H9 (cell line): ENCODE data around the gene NAA15. TPM values are rescaled to one million over a fixed set of nuclear protein-coding genes. Genes with fewer than 3 reads are reported as not detected.
A peak's percentile ranks its signal among the peaks of the same experiment; 100 is the strongest.

Experiments
- DNase-seq: peaks from one replicate; pipeline ENCODE4 v3.0.0-alpha.2; 2017
- H2AFZ ChIP-seq: one replicate; pipeline ENCODE4 v1.6.1; 2013; ENCODE audit warnings: mild to moderate bottlenecking, low read length, control low read depth, moderate library complexity
- H2AK5ac ChIP-seq: 2 replicates; pipeline ENCODE4 v1.6.1; 2013; ENCODE audit warnings: low read length, control low read depth, mixed read lengths; ENCODE audit not compliant: insufficient read length
- H2BK120ac ChIP-seq: one replicate; pipeline ENCODE4 v1.6.1; 2013; ENCODE audit warnings: low read depth, mild to moderate bottlenecking, low read length, control low read depth, inconsistent platforms; ENCODE audit not compliant: poor library complexity, severe bottlenecking
- H2BK12ac ChIP-seq: 2 replicates; pipeline ENCODE4 v1.6.1; 2013; ENCODE audit warnings: low read length, control low read depth, mixed read lengths, low read depth; ENCODE audit not compliant: insufficient read length
- H2BK15ac ChIP-seq: 2 replicates; pipeline ENCODE4 v1.6.1; 2013; ENCODE audit warnings: low read depth, low read length, control low read depth
- H2BK20ac ChIP-seq: one replicate; pipeline ENCODE4 v1.6.1; 2013; ENCODE audit warnings: low read depth, mild to moderate bottlenecking, low read length, control low read depth, inconsistent platforms; ENCODE audit not compliant: poor library complexity, severe bottlenecking
- H2BK5ac ChIP-seq: 2 replicates; pipeline ENCODE4 v1.6.1; 2013; ENCODE audit warnings: low read length, control low read depth, mixed read lengths; ENCODE audit not compliant: insufficient read length
- H3K14ac ChIP-seq: 2 replicates; pipeline ENCODE4 v1.6.1; 2013; ENCODE audit warnings: low read length, control low read depth; ENCODE audit not compliant: insufficient read depth
- H3K18ac ChIP-seq: 2 replicates; pipeline ENCODE4 v1.6.1; 2013; ENCODE audit warnings: low read depth, mild to moderate bottlenecking, mixed read lengths, low read length, control low read depth; ENCODE audit not compliant: insufficient read length
- H3K23ac ChIP-seq: 2 replicates; pipeline ENCODE4 v1.6.1; 2013; ENCODE audit warnings: low read length, control low read depth, mixed read lengths, low read depth; ENCODE audit not compliant: insufficient read length
- H3K23me2 ChIP-seq: 2 replicates; pipeline ENCODE4 v1.6.1; 2013; ENCODE audit warnings: low read depth, mild to moderate bottlenecking, mixed read lengths, low read length, control low read depth; ENCODE audit not compliant: insufficient read length, poor library complexity, severe bottlenecking
- H3K27ac ChIP-seq: 2 replicates; pipeline ENCODE4 v1.5.1; 2013; ENCODE audit warnings: low read length, control low read depth, mixed read lengths, low read depth; ENCODE audit not compliant: insufficient read length
- H3K27me3 ChIP-seq: 2 replicates; pipeline ENCODE4 v1.6.1; 2013; ENCODE audit warnings: low read length, control low read depth, inconsistent platforms; ENCODE audit not compliant: insufficient read depth
- H3K4ac ChIP-seq: 2 replicates; pipeline ENCODE4 v1.6.1; 2013; ENCODE audit warnings: low read depth, mild to moderate bottlenecking, control low read depth, inconsistent platforms, low read length, moderate library complexity
- H3K4me1 ChIP-seq: 2 replicates; pipeline ENCODE4 v1.6.1; 2013; ENCODE audit warnings: low read length, control low read depth, inconsistent platforms; ENCODE audit not compliant: insufficient read depth
- H3K4me2 ChIP-seq: 2 replicates; pipeline ENCODE4 v1.6.1; 2013; ENCODE audit warnings: low read length, control low read depth, mixed read lengths; ENCODE audit not compliant: insufficient read length, insufficient read depth
- H3K56ac ChIP-seq: 2 replicates; pipeline ENCODE4 v1.6.1; 2013; ENCODE audit warnings: low read depth, mild to moderate bottlenecking, mixed read lengths, low read length, control low read depth; ENCODE audit not compliant: insufficient read length
- H3K79me1 ChIP-seq: 2 replicates; pipeline ENCODE4 v1.6.1; 2013; ENCODE audit warnings: low read depth, mild to moderate bottlenecking, moderate library complexity, low read length, control low read depth, inconsistent platforms; ENCODE audit not compliant: insufficient read depth, poor library complexity, severe bottlenecking
- H3K79me2 ChIP-seq: 2 replicates; pipeline ENCODE4 v1.6.1; 2013; ENCODE audit warnings: low read length, control low read depth, inconsistent platforms; ENCODE audit not compliant: insufficient read depth
- H3K9ac ChIP-seq: 2 replicates; pipeline ENCODE4 v1.6.1; 2013; ENCODE audit warnings: low read length, control low read depth, mixed read lengths; ENCODE audit not compliant: insufficient read length; ENCODE audit errors: extremely low read depth
- H3K9me3 ChIP-seq: one replicate; pipeline ENCODE4 v1.6.1; 2013; ENCODE audit warnings: low read depth, low read length, inconsistent platforms; ENCODE audit not compliant: control insufficient read depth
- H3T11ph ChIP-seq: one replicate; pipeline ENCODE4 v1.6.1; 2013; ENCODE audit warnings: mild to moderate bottlenecking, low read length, control low read depth, inconsistent platforms
- H4K20me1 ChIP-seq: one replicate; pipeline ENCODE4 v1.6.1; 2013; ENCODE audit not compliant: control insufficient read depth, insufficient read length, insufficient read depth
- H4K5ac ChIP-seq: 2 replicates; pipeline ENCODE4 v1.6.1; 2013; ENCODE audit warnings: low read depth, mild to moderate bottlenecking, mixed read lengths, low read length, control low read depth; ENCODE audit not compliant: insufficient read length
- H4K8ac ChIP-seq: replicated peaks from 2 replicates; pipeline ENCODE4 v1.6.1; 2013; ENCODE audit warnings: low read length, control low read depth, mixed read lengths, low read depth; ENCODE audit not compliant: insufficient read length
- H4K91ac ChIP-seq: 2 replicates; pipeline ENCODE4 v1.6.1; 2013; ENCODE audit warnings: low read depth, mild to moderate bottlenecking, moderate library complexity, mixed read lengths, low read length, control low read depth; ENCODE audit not compliant: insufficient read length
- H3K27ac Mint-ChIP-seq, 3 experiments: 2 replicates in 2 of 3; 3 replicates in 1 of 3; pipeline ENCODE4 v1.8.0; 2020 to 2021; ENCODE audit warnings: mixed read lengths in 3 of 3, mild to moderate bottlenecking in 1 of 3, moderate library complexity in 1 of 3
- H3K27me3 Mint-ChIP-seq: 2 replicates; pipeline ENCODE4 v1.8.0; 2021; ENCODE audit warnings: low read depth, mild to moderate bottlenecking, moderate library complexity, mixed read lengths
- H3K36me3 Mint-ChIP-seq, 3 experiments: 2 replicates in 2 of 3; 3 replicates in 1 of 3; pipeline ENCODE4 v1.8.0; 2020 to 2021; ENCODE audit warnings: low read depth in 3 of 3, mixed read lengths in 3 of 3; ENCODE audit not compliant: insufficient read depth in 1 of 3
- H3K4me1 Mint-ChIP-seq, 2 experiments: 2 replicates each; pipeline ENCODE4 v1.8.0; 2020; ENCODE audit warnings: mixed read lengths in 2 of 2
- H3K4me3 Mint-ChIP-seq, 2 experiments: 2 replicates in 1 of 2; 3 replicates in 1 of 2; pipeline ENCODE4 v1.8.0; 2020 to 2021; ENCODE audit warnings: mild to moderate bottlenecking in 2 of 2, mixed read lengths in 2 of 2, moderate library complexity in 1 of 2
- H3K9me3 Mint-ChIP-seq, 2 experiments: 2 replicates in 1 of 2; 3 replicates in 1 of 2; pipeline ENCODE4 v1.8.0; 2020; ENCODE audit warnings: mild to moderate bottlenecking in 2 of 2, mixed read lengths in 2 of 2, moderate library complexity in 1 of 2
- WGBS: extraction: QIAGEN DNeasy Blood & Tissue Kit; methylation state at CpG from one replicate; pipeline ENCODE4 v1.1.7; 2013; ENCODE audit warnings: missing lambda C conversion rate, low lambda C conversion rate, mixed read lengths; ENCODE audit not compliant: insufficient read length; ENCODE audit errors: extremely low coverage; 5-methylcytosine and 5-hydroxymethylcytosine counted together
- total RNA-seq: library from RNA; stranded (reverse); gene quantifications from 2 replicates; pipeline ENCODE4 v1.2.1, GENCODE V29; 2021
- TF ChIP-seq, protein P1 (sequence below): fragments of 200-600 bp; sonication (generic); conservative IDR thresholded peaks from 3 replicates; pipeline ENCODE4 v1.8.0; 2021; ENCODE audit warnings: antibody characterized with exemption, mild to moderate bottlenecking

Gene NAA15
- total RNA-seq, 1 experiment from 2014 or later, result 115 TPM

DNA sequence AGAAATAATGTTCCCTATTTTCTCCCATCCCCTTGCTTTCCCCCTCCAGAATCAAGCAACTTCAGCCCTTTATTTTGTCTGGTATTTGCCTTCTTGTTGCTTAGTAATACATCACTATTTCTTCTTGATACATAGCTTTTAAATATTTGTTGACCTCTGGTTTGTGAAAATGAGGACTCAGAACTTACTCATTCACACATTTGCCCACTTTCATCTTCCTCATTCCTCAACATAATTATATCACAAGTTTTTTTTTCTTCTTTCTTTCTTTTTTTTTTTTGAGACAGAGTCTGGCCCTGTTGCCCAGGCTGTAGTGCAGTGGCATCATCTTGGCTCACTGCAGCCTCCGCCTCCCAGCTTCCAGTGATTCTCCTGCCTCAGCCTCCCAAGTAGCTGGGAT is 29.9 kb downstream of the NAA15 start:
- no peak overlapping the region for H3T11ph ChIP-seq
- no peaks in the 10 kb centered on the region for H3K23me2 ChIP-seq
- no peak overlapping the region for H2BK5ac ChIP-seq
- H2BK15ac ChIP-seq, result no peak overlapping the region
- no peak overlapping the region for H2AK5ac ChIP-seq
- WGBS, result no CpG with 5 or more reads among the region's 1 CpG
- no peaks in the 10 kb centered on the region for H3K27me3 ChIP-seq
- TF ChIP-seq, protein P1, sequence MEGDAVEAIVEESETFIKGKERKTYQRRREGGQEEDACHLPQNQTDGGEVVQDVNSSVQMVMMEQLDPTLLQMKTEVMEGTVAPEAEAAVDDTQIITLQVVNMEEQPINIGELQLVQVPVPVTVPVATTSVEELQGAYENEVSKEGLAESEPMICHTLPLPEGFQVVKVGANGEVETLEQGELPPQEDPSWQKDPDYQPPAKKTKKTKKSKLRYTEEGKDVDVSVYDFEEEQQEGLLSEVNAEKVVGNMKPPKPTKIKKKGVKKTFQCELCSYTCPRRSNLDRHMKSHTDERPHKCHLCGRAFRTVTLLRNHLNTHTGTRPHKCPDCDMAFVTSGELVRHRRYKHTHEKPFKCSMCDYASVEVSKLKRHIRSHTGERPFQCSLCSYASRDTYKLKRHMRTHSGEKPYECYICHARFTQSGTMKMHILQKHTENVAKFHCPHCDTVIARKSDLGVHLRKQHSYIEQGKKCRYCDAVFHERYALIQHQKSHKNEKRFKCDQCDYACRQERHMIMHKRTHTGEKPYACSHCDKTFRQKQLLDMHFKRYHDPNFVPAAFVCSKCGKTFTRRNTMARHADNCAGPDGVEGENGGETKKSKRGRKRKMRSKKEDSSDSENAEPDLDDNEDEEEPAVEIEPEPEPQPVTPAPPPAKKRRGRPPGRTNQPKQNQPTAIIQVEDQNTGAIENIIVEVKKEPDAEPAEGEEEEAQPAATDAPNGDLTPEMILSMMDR, result no peak
- no peak overlapping the region for H4K8ac ChIP-seq
- no peak overlapping the region for H2BK12ac ChIP-seq
- H4K20me1 ChIP-seq, result no peaks in the 10 kb centered on the region
- Mint-ChIP-seq H3K4me1 (peaks cover 20 to 21% of the 10 kb centered on the region in 2 experiments), H3K27me3 (no peaks in the 10 kb centered on the region), H3K27ac (peak overlapping the region in 1 of 3 experiments; percentile 91; a peak in 2 of 7 replicates), H3K4me3 (no peak overlapping the region), H3K36me3 (peaks cover 24 to 49% (median 49%) of the 10 kb centered on the region in 3 experiments), H3K9me3 (peaks cover 4 to 9% of the 10 kb centered on the region in 2 experiments; a peak in 3 of 5 replicates)
- no peaks in the 10 kb centered on the region for H3K9me3 ChIP-seq
- no peak overlapping the region for H3K4me2 ChIP-seq
- peaks cover 28% of the 10 kb centered on the region for H3K79me2 ChIP-seq
- no peak overlapping the region for H3K14ac ChIP-seq
- no peaks in the 10 kb centered on the region; the same call in 1 of the 2 replicates for H3K4me1 ChIP-seq
- no peak for DNase-seq
- H2BK120ac ChIP-seq, result no peak overlapping the region
- no peak overlapping the region for H4K5ac ChIP-seq
- no peak overlapping the region for H2BK20ac ChIP-seq
- no peak overlapping the region for H4K91ac ChIP-seq
- H3K4ac ChIP-seq, result no peak overlapping the region
- no peak overlapping the region for H3K56ac ChIP-seq
- peaks cover 4% of the 10 kb centered on the region for H3K79me1 ChIP-seq
- H3K27ac ChIP-seq, result no peak overlapping the region
- H3K18ac ChIP-seq, result no peak overlapping the region
- no peak overlapping the region for H3K9ac ChIP-seq
- no peak overlapping the region for H3K23ac ChIP-seq
- no peak overlapping the region for H2AFZ ChIP-seq
